Activated T-helper 17 cell treated with anti-CD3 and anti-CD28 coated beads, Interleukin-2, amount 50 U/mL, for 72 hours (primary cell): ENCODE data around the gene ADAM12. TPM values are rescaled to one million over a fixed set of nuclear protein-coding genes. Genes with fewer than 3 reads are reported as not detected.
"Not testable (repeated sequence)": the region's sequence is repeated elsewhere in the genome, so short reads cannot be mapped to it uniquely, and the experiment has no call there.

ENCODE experiments used
- ATAC-seq: fragments of 150-1000 bp; cut with Tn5 transposase; replicated peaks from 2 replicates; pipeline ENCODE4 v1.10.0; 2021; ENCODE audit warnings: mild to moderate bottlenecking, moderate library complexity
- H3K27ac Mint-ChIP-seq: one replicate; pipeline ENCODE4 v1.8.0; 2022; ENCODE audit warnings: mixed read lengths
- H3K27me3 Mint-ChIP-seq: one replicate; pipeline ENCODE4 v1.8.0; 2022; ENCODE audit warnings: mixed read lengths
- H3K36me3 Mint-ChIP-seq: one replicate; pipeline ENCODE4 v1.8.0; 2022; ENCODE audit warnings: low read depth, mild to moderate bottlenecking, mixed read lengths
- H3K4me1 Mint-ChIP-seq: one replicate; pipeline ENCODE4 v1.8.0; 2022; ENCODE audit warnings: mixed read lengths
- H3K4me3 Mint-ChIP-seq: one replicate; pipeline ENCODE4 v1.8.0; 2022; ENCODE audit warnings: mild to moderate bottlenecking, mixed read lengths
- H3K9me3 Mint-ChIP-seq: one replicate; pipeline ENCODE4 v1.8.0; 2022; ENCODE audit warnings: mixed read lengths
- total RNA-seq, 2 donors: library from RNA; stranded (reverse); gene quantifications; one replicate each; pipeline ENCODE4 v1.2.3, GENCODE V29; 2022

Gene ADAM12
- total RNA-seq, 2 donors from 2014 or later, result 8.4 to 25.5 TPM

- Mint-ChIP-seq H3K27me3 (no peaks in the 10 kb centered on the region), H3K4me3 (no peak overlapping the region), H3K9me3 (no peaks in the 10 kb centered on the region), H3K4me1 (no peaks in the 10 kb centered on the region), H3K27ac (no peak overlapping the region), H3K36me3 (no peaks in the 10 kb centered on the region)
- ATAC-seq, result no peak
These were observed 208.6 kb downstream of the ADAM12 start for GRCh38 chr10:126179637-126180036.

- ATAC-seq, result no peak
- H3K9me3 Mint-ChIP-seq, result no peaks in the 10 kb centered on the region
- H3K27me3 Mint-ChIP-seq, result no peaks in the 10 kb centered on the region
- H3K36me3 Mint-ChIP-seq, result no peaks in the 10 kb centered on the region
- no peaks in the 10 kb centered on the region for H3K4me1 Mint-ChIP-seq
- H3K4me3 Mint-ChIP-seq, result no peak overlapping the region
- no peak overlapping the region for H3K27ac Mint-ChIP-seq
These were observed 210.8 kb downstream of the ADAM12 start for GRCh38 chr10:126177417-126178030.

- no peak overlapping the region for H3K27ac Mint-ChIP-seq
- no peaks in the 10 kb centered on the region for H3K36me3 Mint-ChIP-seq
- H3K27me3 Mint-ChIP-seq, result no peaks in the 10 kb centered on the region
- no peak for ATAC-seq
- H3K9me3 Mint-ChIP-seq, result no peaks in the 10 kb centered on the region
- H3K4me3 Mint-ChIP-seq, result no peak overlapping the region
- no peaks in the 10 kb centered on the region for H3K4me1 Mint-ChIP-seq
These were observed 212.5 kb downstream of the ADAM12 start for GRCh38 chr10:126175641-126176262.

- not testable (repeated sequence) for H3K4me1 Mint-ChIP-seq, H3K9me3 Mint-ChIP-seq, H3K4me3 Mint-ChIP-seq, H3K27me3 Mint-ChIP-seq, ATAC-seq, H3K36me3 Mint-ChIP-seq, H3K27ac Mint-ChIP-seq
These were observed 215.5 kb downstream of the ADAM12 start for GRCh38 chr10:126172755-126173154.

- no peaks in the 10 kb centered on the region for H3K9me3 Mint-ChIP-seq
- H3K27me3 Mint-ChIP-seq, result no peaks in the 10 kb centered on the region
- H3K27ac Mint-ChIP-seq, result no peak overlapping the region
- H3K36me3 Mint-ChIP-seq, result no peaks in the 10 kb centered on the region
- H3K4me3 Mint-ChIP-seq, result no peak overlapping the region
- no peaks in the 10 kb centered on the region for H3K4me1 Mint-ChIP-seq
- no peak for ATAC-seq
These were observed 216.7 kb downstream of the ADAM12 start for GRCh38 chr10:126171555-126171954.

- Mint-ChIP-seq H3K36me3 (no peaks in the 10 kb centered on the region), H3K27me3 (no peaks in the 10 kb centered on the region), H3K9me3 (no peaks in the 10 kb centered on the region), H3K27ac (no peak overlapping the region), H3K4me3 (no peak overlapping the region), H3K4me1 (no peaks in the 10 kb centered on the region)
- no peak for ATAC-seq
These were observed 217.5 kb downstream of the ADAM12 start for GRCh38 chr10:126170776-126171175.

GRCh38 chr10:126170371-126170770, 217.9 kb downstream of the ADAM12 start:
- H3K27me3 Mint-ChIP-seq, result no peaks in the 10 kb centered on the region
- no peak overlapping the region for H3K4me3 Mint-ChIP-seq
- H3K4me1 Mint-ChIP-seq, result no peaks in the 10 kb centered on the region
- no peak overlapping the region for H3K27ac Mint-ChIP-seq
- no peaks in the 10 kb centered on the region for H3K9me3 Mint-ChIP-seq
- H3K36me3 Mint-ChIP-seq, result no peaks in the 10 kb centered on the region
- ATAC-seq, result no peak

- Mint-ChIP-seq H3K27ac (no peak overlapping the region), H3K27me3 (no peaks in the 10 kb centered on the region), H3K9me3 (no peaks in the 10 kb centered on the region), H3K4me1 (no peaks in the 10 kb centered on the region), H3K36me3 (no peaks in the 10 kb centered on the region), H3K4me3 (no peak overlapping the region)
- ATAC-seq, result no peak
These were observed 218.4 kb downstream of the ADAM12 start for GRCh38 chr10:126169899-126170298.

- Mint-ChIP-seq H3K4me1 (no peaks in the 10 kb centered on the region), H3K36me3 (no peaks in the 10 kb centered on the region), H3K4me3 (no peak overlapping the region), H3K9me3 (no peaks in the 10 kb centered on the region), H3K27ac (no peak overlapping the region), H3K27me3 (no peaks in the 10 kb centered on the region)
- peak; percentile 44 for ATAC-seq
These were observed 221.5 kb downstream of the ADAM12 start for GRCh38 chr10:126166797-126167196.

- no peak overlapping the region for H3K4me3 Mint-ChIP-seq
- H3K36me3 Mint-ChIP-seq, result no peaks in the 10 kb centered on the region
- H3K27me3 Mint-ChIP-seq, result no peaks in the 10 kb centered on the region
- H3K27ac Mint-ChIP-seq, result no peak overlapping the region
- ATAC-seq, result no peak
- H3K9me3 Mint-ChIP-seq, result no peaks in the 10 kb centered on the region
- no peaks in the 10 kb centered on the region for H3K4me1 Mint-ChIP-seq
These were observed 222.4 kb downstream of the ADAM12 start for GRCh38 chr10:126165874-126166273.

GRCh38 chr10:126163506-126163905, 224.8 kb downstream of the ADAM12 start:
- H3K9me3 Mint-ChIP-seq, result no peaks in the 10 kb centered on the region
- H3K27me3 Mint-ChIP-seq, result no peaks in the 10 kb centered on the region
- no peaks in the 10 kb centered on the region for H3K4me1 Mint-ChIP-seq
- H3K36me3 Mint-ChIP-seq, result no peaks in the 10 kb centered on the region
- ATAC-seq, result no peak
- H3K4me3 Mint-ChIP-seq, result no peak overlapping the region
- no peak overlapping the region for H3K27ac Mint-ChIP-seq

GRCh38 chr10:126161691-126162090, 226.6 kb downstream of the ADAM12 start:
- Mint-ChIP-seq H3K9me3 (no peaks in the 10 kb centered on the region), H3K4me1 (no peaks in the 10 kb centered on the region), H3K36me3 (no peaks in the 10 kb centered on the region), H3K27me3 (no peaks in the 10 kb centered on the region), H3K4me3 (no peak overlapping the region), H3K27ac (no peak overlapping the region)
- no peak for ATAC-seq

- H3K9me3 Mint-ChIP-seq, result no peaks in the 10 kb centered on the region
- no peak overlapping the region for H3K27ac Mint-ChIP-seq
These were observed 227.2 kb downstream of the ADAM12 start for GRCh38 chr10:126160971-126161630.

GRCh38 chr10:126160571-126160970, 227.7 kb downstream of the ADAM12 start:
- Mint-ChIP-seq H3K27me3 (no peaks in the 10 kb centered on the region), H3K36me3 (no peaks in the 10 kb centered on the region), H3K4me3 (no peak overlapping the region), H3K27ac (no peak overlapping the region), H3K4me1 (no peaks in the 10 kb centered on the region), H3K9me3 (no peaks in the 10 kb centered on the region)
- ATAC-seq, result no peak

More at GRCh38 chr10:126160971-126161630, 227.2 kb downstream of the ADAM12 start:
- H3K4me3 Mint-ChIP-seq, result no peak overlapping the region
- no peak for ATAC-seq
- H3K27me3 Mint-ChIP-seq, result no peaks in the 10 kb centered on the region
- no peaks in the 10 kb centered on the region for H3K36me3 Mint-ChIP-seq
- no peaks in the 10 kb centered on the region for H3K4me1 Mint-ChIP-seq
